Adrenal gland (tissue), 12 donors: Measurements from ENCODE around the gene OPCML. TPM values are rescaled to one million over a fixed set of nuclear protein-coding genes. Genes with fewer than 3 reads are reported as not detected.

Source experiments
- DNase-seq, 7 donors: peaks; one replicate each; pipeline ENCODE4 v3.0.0-alpha.2; 2019 to 2020
- H3K27ac ChIP-seq, 5 donors: fragments of 200-600 bp; sonication (generic) in 4 of 5; 1 replicate in 3 of 5; 2 replicates in 2 of 5; pipeline versions ENCODE4 v1.5.1 to v1.8.0; 2016 to 2020; ENCODE audit warnings: mild to moderate bottlenecking in 1 of 5
- H3K27me3 ChIP-seq: fragments of 200-600 bp; 2 replicates; pipeline ENCODE4 v1.8.0; 2021
- H3K36me3 ChIP-seq, 2 donors: fragments of 200-600 bp; replicated peaks in 1 of 2; 1 replicate in 1 of 2; 2 replicates in 1 of 2; pipeline versions ENCODE4 v1.5.1 to v1.8.0; 2018 to 2022
- H3K4me1 ChIP-seq, 2 donors: fragments of 200-600 bp; replicated peaks in 1 of 2; 1 replicate in 1 of 2; 2 replicates in 1 of 2; pipeline versions ENCODE4 v1.5.1 to v1.8.0; 2018 to 2021
- H3K4me3 ChIP-seq, 4 donors: fragments of 200-600 bp; sonication (generic) in 3 of 4; one replicate each; pipeline ENCODE4 v1.5.1; 2016 to 2018
- H3K9me3 ChIP-seq, 3 donors: fragments of 200-600 bp; sonication (generic) in 1 of 3; replicated peaks in 1 of 3; 1 replicate in 2 of 3; 2 replicates in 1 of 3; pipeline versions ENCODE4 v1.5.1 to v1.8.0; 2016 to 2021
- CTCF ChIP-seq, 6 experiments: fragments of 450-650 bp in 4 of 6; fragments of 200-600 bp in 2 of 6; sonication (generic) in 1 of 6; IDR thresholded peaks; 1 replicate in 5 of 6; 2 replicates in 1 of 6; pipeline versions ENCODE4 v1.5.1 to v1.8.0; 2016 to 2021; ENCODE audit warnings: antibody characterized with exemption in 6 of 6, mild to moderate bottlenecking in 2 of 6, moderate library complexity in 1 of 6
- POLR2A ChIP-seq, 2 donors: fragments of 450-650 bp; IDR thresholded peaks; one replicate each; pipeline ENCODE4 v1.6.1; 2017; ENCODE audit warnings: antibody characterized with exemption in 2 of 2, mild to moderate bottlenecking in 2 of 2, moderate library complexity in 1 of 2
- WGBS, 4 donors: extraction: QIAGEN DNeasy Blood & Tissue Kit in 2 of 4; methylation state at CpG; one replicate each; pipeline versions ENCODE4 v1.1.5 to v1.1.7; 2013 to 2017; 5-methylcytosine and 5-hydroxymethylcytosine counted together
- intact Hi-C, 2 donors: fragments of 100-400 bp; cut with DNase I; formaldehyde crosslinking; loops; one replicate each; pipeline versions ENCODE4 v1.14.1 to v1.15.0; 2022 to 2023
- polyA plus RNA-seq, 3 donors: library from polyadenylated mRNA; stranded (reverse); fragments of 200-250 nt in 2 of 3; fragments of 350-450 nt in 1 of 3; fragmentation: Illumina TruSeq in 1 of 3; extraction: RNeasy Lipid Tissue Mini Kit (QIAGEN cat#74804) in 1 of 3; gene quantifications; one replicate each; pipeline ENCODE4 v1.2.3, GENCODE V29; 2013 to 2014
- total RNA-seq, 9 donors: library from RNA; depleted of rRNA in 4 of 9; stranded (reverse); fragments of >200 nt in 4 of 9; fragments of 120-200 nt in 1 of 9; fragmentation: NEBNext Ultra II Directional in 1 of 9; extraction: Animal tissue kit (Norgen Biotek cat#: 25700) in 1 of 9; gene quantifications; one replicate each; pipeline versions ENCODE4 v1.1.0 to v1.2.4, GENCODE V29; 2013 to 2023
- donor health status: healthy with polysubstance abuse.
- donor health status: Bipolar disorder and iron deficiency.
- donor health status: DM: yes; HTN: yes; CAD: no.
- donor health status: DM: no; HTN: no; CAD: no.
- donor health status: DM: no; HTN: no; CAD: no.
- donor health status: DM: yes; HTN: yes; CAD: no.

OPCML gene
- total and polyA plus RNA-seq, 12 donors = 0.10 to 5.5 (median 0.72) TPM; not detected in 5

GRCh38 chr11:132904091-132904490 is 628.2 kb downstream of the OPCML start:
- no peak overlapping the region for H3K4me3 ChIP-seq
- H3K27me3 ChIP-seq = no peaks in the 10 kb centered on the region
- H3K36me3 ChIP-seq = no peaks in the 10 kb centered on the region
- TF ChIP-seq POLR2A (IDR thresholded peaks at IDR 0.05) (no peak), CTCF (IDR thresholded peaks at IDR 0.05) (no peak)
- no peak for DNase-seq
- H3K27ac ChIP-seq = no peak overlapping the region
- no peaks in the 10 kb centered on the region for H3K4me1 ChIP-seq
- WGBS, 4 donors = 68 to 91% (median 72%) methylated on average over 1 of the region's 1 CpG
- no peaks in the 10 kb centered on the region for H3K9me3 ChIP-seq
- intact Hi-C loops = no loop called here

- no peaks in the 10 kb centered on the region for H3K36me3 ChIP-seq
- WGBS, 4 donors = 76 to 83% (median 82%) methylated on average over 14 of the region's 14 CpGs
- no peaks in the 10 kb centered on the region for H3K27me3 ChIP-seq
- no peak for TF ChIP-seq CTCF (IDR thresholded peaks at IDR 0.05)
- TF ChIP-seq POLR2A (IDR thresholded peaks at IDR 0.05) = no peak
- no peaks in the 10 kb centered on the region for H3K4me1 ChIP-seq
- intact Hi-C loops = no loop called here
- no peak overlapping the region for H3K27ac ChIP-seq
- H3K9me3 ChIP-seq = no peaks in the 10 kb centered on the region
- DNase-seq = no peak
- H3K4me3 ChIP-seq = no peak overlapping the region
Observed at GRCh38 chr11:132901638-132902471, 630.4 kb downstream of the OPCML start.

- Histone ChIP-seq H3K27me3 (no peaks in the 10 kb centered on the region), H3K27ac (no peak overlapping the region), H3K4me3 (no peak overlapping the region), H3K9me3 (no peaks in the 10 kb centered on the region), H3K36me3 (no peaks in the 10 kb centered on the region), H3K4me1 (no peaks in the 10 kb centered on the region)
- intact Hi-C loops = no loop called here
- WGBS, 4 donors = 83 to 88% (median 85%) methylated on average over 1 to 2 of the region's 2 CpGs
- DNase-seq = no peak
- TF ChIP-seq CTCF (IDR thresholded peaks at IDR 0.05) (no peak), POLR2A (IDR thresholded peaks at IDR 0.05) (no peak)
Observed at GRCh38 chr11:132898676-132899075, 633.6 kb downstream of the OPCML start.

GRCh38 chr11:132898021-132898420 is 634.3 kb downstream of the OPCML start:
- intact Hi-C loops = no loop called here
- no peaks in the 10 kb centered on the region for H3K27me3 ChIP-seq
- 67 to 76% (median 71%) methylated on average over 4 of the region's 4 CpGs for WGBS, 4 donors
- H3K9me3 ChIP-seq = no peaks in the 10 kb centered on the region
- H3K4me1 ChIP-seq = no peaks in the 10 kb centered on the region
- H3K36me3 ChIP-seq = no peaks in the 10 kb centered on the region
- DNase-seq = no peak
- no peak for TF ChIP-seq CTCF (IDR thresholded peaks at IDR 0.05)
- no peak overlapping the region for H3K4me3 ChIP-seq
- H3K27ac ChIP-seq = no peak overlapping the region
